ENCODE measurements around the gene ISCA2. TPM values are rescaled to one million over a fixed set of nuclear protein-coding genes. Genes with fewer than 3 reads are reported as not detected.

Gene ISCA2
- total RNA-seq, 1 experiment from 2014 or later = 37.5 TPM

DNA sequence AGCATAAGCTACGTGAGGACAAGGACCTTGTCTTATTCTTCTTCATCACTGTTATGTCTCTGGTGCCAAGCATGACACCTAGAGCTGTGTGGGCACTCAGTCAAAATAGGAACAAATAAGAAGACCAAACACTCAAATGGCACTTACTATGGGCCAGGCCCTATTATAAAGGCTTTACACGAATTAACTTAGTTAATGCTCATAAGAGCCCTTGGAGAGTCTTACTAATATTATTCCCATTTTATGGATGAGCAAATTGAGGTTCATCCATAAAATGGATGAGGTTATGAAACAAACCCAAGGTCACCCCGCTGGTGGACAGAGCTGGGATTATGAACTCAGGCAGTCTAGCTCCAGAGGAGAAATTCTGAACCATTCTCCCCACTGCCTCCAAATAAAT, 47.7 kb downstream of the ISCA2 start:
- H3K23ac ChIP-seq (ENCODE audit: insufficient read length, low read depth, low read length) = no peak overlapping the region
- no peaks in the 10 kb centered on the region for H3K23me2 ChIP-seq (ENCODE audit: insufficient read length, low read depth, low read length, poor library complexity, severe bottlenecking)
- no peak overlapping the region for H2BK12ac ChIP-seq (ENCODE audit: insufficient read length, low read depth, low read length)
- H2BK15ac ChIP-seq (ENCODE audit: low read depth, low read length) = no peak overlapping the region
- H3K27me3 Mint-ChIP-seq (ENCODE audit: low read depth) = no peaks in the 10 kb centered on the region; the same call in none of the 2 replicates
- no peaks in the 10 kb centered on the region for H3K9me3 ChIP-seq (ENCODE audit: control insufficient read depth, low read depth, low read length)
- no peaks in the 10 kb centered on the region for H3K27me3 ChIP-seq (ENCODE audit: insufficient read depth, low read length)
- TF ChIP-seq, protein P1, sequence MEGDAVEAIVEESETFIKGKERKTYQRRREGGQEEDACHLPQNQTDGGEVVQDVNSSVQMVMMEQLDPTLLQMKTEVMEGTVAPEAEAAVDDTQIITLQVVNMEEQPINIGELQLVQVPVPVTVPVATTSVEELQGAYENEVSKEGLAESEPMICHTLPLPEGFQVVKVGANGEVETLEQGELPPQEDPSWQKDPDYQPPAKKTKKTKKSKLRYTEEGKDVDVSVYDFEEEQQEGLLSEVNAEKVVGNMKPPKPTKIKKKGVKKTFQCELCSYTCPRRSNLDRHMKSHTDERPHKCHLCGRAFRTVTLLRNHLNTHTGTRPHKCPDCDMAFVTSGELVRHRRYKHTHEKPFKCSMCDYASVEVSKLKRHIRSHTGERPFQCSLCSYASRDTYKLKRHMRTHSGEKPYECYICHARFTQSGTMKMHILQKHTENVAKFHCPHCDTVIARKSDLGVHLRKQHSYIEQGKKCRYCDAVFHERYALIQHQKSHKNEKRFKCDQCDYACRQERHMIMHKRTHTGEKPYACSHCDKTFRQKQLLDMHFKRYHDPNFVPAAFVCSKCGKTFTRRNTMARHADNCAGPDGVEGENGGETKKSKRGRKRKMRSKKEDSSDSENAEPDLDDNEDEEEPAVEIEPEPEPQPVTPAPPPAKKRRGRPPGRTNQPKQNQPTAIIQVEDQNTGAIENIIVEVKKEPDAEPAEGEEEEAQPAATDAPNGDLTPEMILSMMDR (conservative IDR thresholded peaks at IDR 0.05) = no peak
- H2BK20ac ChIP-seq (ENCODE audit: low read depth, low read length, poor library complexity, severe bottlenecking) = no peak overlapping the region
- no peak overlapping the region for H4K8ac ChIP-seq (replicated peaks; ENCODE audit: insufficient read length, low read depth, low read length)
- no peak overlapping the region for H3K4me2 ChIP-seq (ENCODE audit: insufficient read depth, insufficient read length, low read length)
- no peak overlapping the region for H3K56ac ChIP-seq (ENCODE audit: insufficient read length, low read depth, low read length)
- no peak overlapping the region for H3K4ac ChIP-seq (ENCODE audit: low read depth, low read length)
- H3K27ac ChIP-seq (ENCODE audit: insufficient read length, low read depth, low read length) = no peak overlapping the region
- H4K91ac ChIP-seq (ENCODE audit: insufficient read length, low read depth, low read length) = no peak overlapping the region
- no peak overlapping the region for H4K5ac ChIP-seq (ENCODE audit: insufficient read length, low read depth, low read length)
- H3K4me1 Mint-ChIP-seq = peaks cover 1 to 4% of the 10 kb centered on the region in 2 experiments
- no peaks in the 10 kb centered on the region for H3K79me1 ChIP-seq (ENCODE audit: insufficient read depth, low read depth, low read length, poor library complexity, severe bottlenecking)
- no peak overlapping the region for H3K27ac Mint-ChIP-seq
- no CpG with 5 or more reads among the region's 3 CpGs for WGBS (ENCODE audit: extremely low coverage, insufficient read length, low lambda C conversion rate)
- no peaks in the 10 kb centered on the region for H3K36me3 Mint-ChIP-seq (ENCODE audit: insufficient read depth in 1 of 3, low read depth in 3 of 3)
- no peak overlapping the region for H3K18ac ChIP-seq (ENCODE audit: insufficient read length, low read depth, low read length)
- no peaks in the 10 kb centered on the region for H3K9me3 Mint-ChIP-seq
- no peak overlapping the region for H2BK120ac ChIP-seq (ENCODE audit: low read depth, low read length, poor library complexity, severe bottlenecking)
- no peaks in the 10 kb centered on the region for H4K20me1 ChIP-seq (ENCODE audit: control insufficient read depth, insufficient read depth, insufficient read length)
- no peak overlapping the region for H2AK5ac ChIP-seq (ENCODE audit: insufficient read length, low read length)
- H3K4me3 Mint-ChIP-seq = no peak overlapping the region
- H3K14ac ChIP-seq (ENCODE audit: insufficient read depth, low read length) = no peak overlapping the region
- H3K79me2 ChIP-seq (ENCODE audit: insufficient read depth, low read length) = no peaks in the 10 kb centered on the region
- H3K9ac ChIP-seq (ENCODE audit: extremely low read depth, insufficient read length, low read length) = no peak overlapping the region
- no peak for DNase-seq
- H2BK5ac ChIP-seq (ENCODE audit: insufficient read length, low read length) = no peak overlapping the region
- no peak overlapping the region for H3T11ph ChIP-seq (ENCODE audit: low read length)
- H2AFZ ChIP-seq (ENCODE audit: low read length) = no peak overlapping the region
- no peaks in the 10 kb centered on the region for H3K4me1 ChIP-seq (ENCODE audit: insufficient read depth, low read length)
